ENCODE data around the gene DNAJA3. TPM values are rescaled to one million over a fixed set of nuclear protein-coding genes. Genes with fewer than 3 reads are reported as not detected.

The DNAJA3 gene
- total and polyA plus RNA-seq, 9 of the 15 experiments (the other 6 are each of a cell fraction or from before 2014, with no cell fraction given) = 8.1 to 105 (median 79.0) TPM

GRCh38 chr16:4474192-4474961, 48.7 kb downstream of the DNAJA3 start, which contains the start of gene NMRAL1 (continued):
- no peak for TF ChIP-seq EHMT2 (IDR thresholded peaks at IDR 0.05)
- peak; percentile 82 for TF ChIP-seq GABPA (tag; conservative IDR thresholded peaks at IDR 0.05; ENCODE audit: low read depth)
- no peak for TF ChIP-seq SREBF1 (IDR thresholded peaks at IDR 0.05; ENCODE audit: borderline replicate concordance, low read depth, low read length)
- no peak for TF ChIP-seq HMG20B (CRISPR knock-in tag; IDR thresholded peaks at IDR 0.05)
- peak; percentile 81 for TF ChIP-seq POLR2AphosphoS5 (IDR thresholded peaks at IDR 0.05; ENCODE audit: control insufficient read depth, insufficient read depth, low read depth, low read length)
- no peak for TF ChIP-seq SNAPC5 (CRISPR knock-in tag; IDR thresholded peaks at IDR 0.05)
- peak; percentile 39; the same call in 1 of the 2 replicates for TF ChIP-seq TOE1 (IDR thresholded peaks at IDR 0.05; ENCODE audit: borderline replicate concordance)
- TF ChIP-seq TOE1 (CRISPR knock-in tag; IDR thresholded peaks at IDR 0.05; ENCODE audit: borderline replicate concordance, low read depth) = no peak
- no peak for TF ChIP-seq POLR2AphosphoS2 (IDR thresholded peaks at IDR 0.05; ENCODE audit: low read length)
- TF ChIP-seq TCF15 (CRISPR knock-in tag; IDR thresholded peaks at IDR 0.05) = no peak
- TF ChIP-seq EP400 (IDR thresholded peaks at IDR 0.05) = peak; percentile 97
- peak; percentile 50; the same call in 1 of the 2 replicates for TF ChIP-seq JUND (IDR thresholded peaks at IDR 0.05; ENCODE audit: borderline replicate concordance, low read depth, low read length)
- TF ChIP-seq JUND (tag; IDR thresholded peaks at IDR 0.05; ENCODE audit: borderline replicate concordance, low read depth, low read length) = no peak; the same call in 2 of the 3 replicates
- no peak; the same call in 1 of the 2 replicates for TF ChIP-seq SMARCE1 (IDR thresholded peaks at IDR 0.05)
- TF ChIP-seq THRB (CRISPR knock-in tag; conservative IDR thresholded peaks at IDR 0.05) = no peak
- TF ChIP-seq CGGBP1 (CRISPR knock-in tag; IDR thresholded peaks at IDR 0.05) = no peak
- no peak for TF ChIP-seq DLX4 (CRISPR knock-in tag; IDR thresholded peaks at IDR 0.05)
- no peak for TF ChIP-seq HIVEP1 (CRISPR knock-in tag; IDR thresholded peaks at IDR 0.05)
- TF ChIP-seq ZBTB11 (CRISPR knock-in tag; IDR thresholded peaks at IDR 0.05) = peak in 1 of 3 experiments; percentile 50; a peak in 1 of 6 replicates
- TF ChIP-seq RFX5 (IDR thresholded peaks at IDR 0.05; ENCODE audit: low read depth, low read length) = no peak
- TF ChIP-seq BCOR (IDR thresholded peaks at IDR 0.05) = no peak
- no peak for TF ChIP-seq ATF1 (CRISPR knock-in tag; IDR thresholded peaks at IDR 0.05)
- TF ChIP-seq ATF1 (tag; IDR thresholded peaks at IDR 0.05) = peak; percentile 85
